Prostate gland (tissue), 2 donors: ENCODE measurements around the gene XDH.
A peak's percentile ranks its signal among the peaks of the same experiment; 100 is the strongest.

ENCODE experiments used
- POLR2A ChIP-seq: fragments of 450-650 bp; IDR thresholded peaks from one replicate; pipeline ENCODE4 v1.6.1; 2016; ENCODE audit warnings: antibody characterized with exemption, mild to moderate bottlenecking
- POLR2AphosphoS5 ChIP-seq: sonication (generic); formaldehyde crosslinking; IDR thresholded peaks from one replicate; pipeline ENCODE4 v1.6.1; 2017; ENCODE audit warnings: antibody characterized with exemption
- TF ChIP-seq, protein P1 (sequence below), 4 experiments: fragments of 200-600 bp in 2 of 4; fragments of 450-650 bp in 2 of 4; sonication (generic) in 2 of 4; IDR thresholded peaks; 1 replicate in 3 of 4; 2 replicates in 1 of 4; pipeline ENCODE4 v1.5.1; 2016 to 2019; ENCODE audit warnings: antibody characterized with exemption in 4 of 4, mild to moderate bottlenecking in 2 of 4, moderate library complexity in 2 of 4

DNA sequence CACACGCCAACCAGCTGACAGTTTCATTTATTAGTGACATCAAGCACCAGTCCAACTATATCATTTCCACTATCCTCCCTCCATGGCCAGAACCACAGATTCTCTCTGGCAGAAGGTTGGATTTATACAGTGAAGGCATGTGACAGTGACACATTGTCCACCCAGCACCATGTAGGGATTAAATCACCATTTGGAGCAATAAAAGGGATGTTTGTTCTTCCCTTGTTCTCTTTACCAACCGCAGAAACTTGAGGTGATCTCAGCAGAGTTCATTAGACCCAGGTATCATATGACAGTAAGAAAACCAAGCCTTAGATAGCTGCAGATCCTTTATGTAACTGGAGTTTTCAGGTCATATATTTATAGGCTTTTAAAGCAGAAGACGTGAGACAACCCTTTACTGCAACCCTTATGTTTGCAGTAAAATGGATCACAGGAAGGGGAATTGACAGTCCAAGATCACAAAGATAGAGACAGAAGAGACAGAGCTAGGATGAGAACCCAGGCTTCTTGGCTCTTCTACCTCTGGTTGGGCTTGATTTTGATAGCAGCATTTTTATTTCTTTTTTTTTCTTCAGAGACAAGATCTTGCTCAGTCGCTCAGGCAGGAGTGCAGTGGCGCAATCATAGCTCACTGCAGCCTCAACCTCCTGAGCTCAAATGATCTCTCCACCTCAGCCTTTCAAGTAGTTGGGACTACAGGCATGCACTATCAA, 80.1 kb downstream of the XDH start:
- TF ChIP-seq, protein P1, sequence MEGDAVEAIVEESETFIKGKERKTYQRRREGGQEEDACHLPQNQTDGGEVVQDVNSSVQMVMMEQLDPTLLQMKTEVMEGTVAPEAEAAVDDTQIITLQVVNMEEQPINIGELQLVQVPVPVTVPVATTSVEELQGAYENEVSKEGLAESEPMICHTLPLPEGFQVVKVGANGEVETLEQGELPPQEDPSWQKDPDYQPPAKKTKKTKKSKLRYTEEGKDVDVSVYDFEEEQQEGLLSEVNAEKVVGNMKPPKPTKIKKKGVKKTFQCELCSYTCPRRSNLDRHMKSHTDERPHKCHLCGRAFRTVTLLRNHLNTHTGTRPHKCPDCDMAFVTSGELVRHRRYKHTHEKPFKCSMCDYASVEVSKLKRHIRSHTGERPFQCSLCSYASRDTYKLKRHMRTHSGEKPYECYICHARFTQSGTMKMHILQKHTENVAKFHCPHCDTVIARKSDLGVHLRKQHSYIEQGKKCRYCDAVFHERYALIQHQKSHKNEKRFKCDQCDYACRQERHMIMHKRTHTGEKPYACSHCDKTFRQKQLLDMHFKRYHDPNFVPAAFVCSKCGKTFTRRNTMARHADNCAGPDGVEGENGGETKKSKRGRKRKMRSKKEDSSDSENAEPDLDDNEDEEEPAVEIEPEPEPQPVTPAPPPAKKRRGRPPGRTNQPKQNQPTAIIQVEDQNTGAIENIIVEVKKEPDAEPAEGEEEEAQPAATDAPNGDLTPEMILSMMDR (IDR thresholded peaks at IDR 0.05), result no peak
- TF ChIP-seq POLR2AphosphoS5, result peak; percentile 27
- TF ChIP-seq POLR2A, result no peak
